SK-N-SH (cell line): ENCODE results near the gene FATE1. TPM values are rescaled to one million over a fixed set of nuclear protein-coding genes. Genes with fewer than 3 reads are reported as not detected.

Experiments
- CTCF ChIA-PET: fragments of 300-600, 350-600 bp; formaldehyde crosslinking; extraction: SDS; loops from one replicate; lab custom pipeline; 2021; lab: Yijun Ruan, JAX
- POLR2A ChIA-PET: fragments of 350-600 bp; sonication (Branson Sonifier 250); formaldehyde crosslinking; extraction: SDS; loops from one replicate; lab custom pipeline; 2020; ENCODE audit warnings: antibody characterized with exemption, inconsistent platforms; lab: Yijun Ruan, JAX
- DNase-seq: peaks from one replicate; pipeline ENCODE4 v3.0.0; 2012
- H2AFZ ChIP-seq: fragments of 200-600 bp; sonication (generic); 2 replicates; pipeline ENCODE4 v1.8.1; 2016; ENCODE audit warnings: antibody characterized with exemption, mild to moderate bottlenecking, low read depth
- H3F3A ChIP-seq: fragments of 200-600 bp; sonication (generic); replicated peaks from 2 replicates; pipeline ENCODE3; 2016; ENCODE audit warnings: antibody characterized with exemption, mild to moderate bottlenecking; ENCODE audit not compliant: insufficient read depth
- H3K27ac ChIP-seq, 2 experiments: fragments of 200-500 bp in 1 of 2; fragments of 200-600 bp in 1 of 2; sonication (Bioruptor generic) in 1 of 2; sonication (generic), shearing (Covaris generic) in 1 of 2; 2 replicates each; pipeline versions ENCODE4 v1.5.1 to v1.6.1; 2014 to 2016; ENCODE audit warnings: low read depth in 2 of 2, inconsistent platforms in 1 of 2, low read length in 1 of 2, mild to moderate bottlenecking in 1 of 2, mixed read lengths in 1 of 2
- H3K27me3 ChIP-seq: fragments of 200-600 bp; sonication (generic), shearing (Covaris generic); 2 replicates; pipeline ENCODE4 v1.6.1; 2016; ENCODE audit warnings: mixed run types; ENCODE audit not compliant: insufficient read depth
- H3K36me3 ChIP-seq, 2 experiments: fragments of 200-500 bp in 1 of 2; fragments of 200-600 bp in 1 of 2; sonication (Bioruptor generic) in 1 of 2; sonication (generic) in 1 of 2; replicated peaks in 1 of 2; 2 replicates each; pipeline versions ENCODE3 to v1.5.1; 2014 to 2016; ENCODE audit warnings: low read length in 1 of 2, mild to moderate bottlenecking in 1 of 2; ENCODE audit not compliant: insufficient read depth in 2 of 2, control insufficient read depth in 1 of 2
- H3K4me1 ChIP-seq, 2 experiments: fragments of 200-500 bp in 1 of 2; fragments of 200-600 bp in 1 of 2; sonication (Bioruptor generic) in 1 of 2; sonication (generic), shearing (Covaris generic) in 1 of 2; 2 replicates each; pipeline versions ENCODE4 v1.5.1 to v1.6.1; 2014 to 2016; ENCODE audit warnings: low read depth in 1 of 2, low read length in 1 of 2, mixed run types in 1 of 2; ENCODE audit not compliant: insufficient read depth in 2 of 2, control insufficient read depth in 1 of 2
- H3K4me2 ChIP-seq: fragments of 200-600 bp; sonication (generic), shearing (Covaris generic); 2 replicates; pipeline ENCODE4 v1.6.1; 2017; ENCODE audit warnings: mixed run types
- H3K4me3 ChIP-seq, 2 experiments: fragments of 200-500 bp in 1 of 2; fragments of 200-600 bp in 1 of 2; sonication (Bioruptor generic) in 1 of 2; sonication (generic), shearing (Covaris generic) in 1 of 2; 2 replicates each; pipeline versions ENCODE4 v1.5.1 to v1.8.1; 2014 to 2016; ENCODE audit warnings: low read depth in 2 of 2, inconsistent platforms in 1 of 2, low read length in 1 of 2, mild to moderate bottlenecking in 1 of 2, mixed read lengths in 1 of 2, moderate library complexity in 1 of 2
- H3K79me2 ChIP-seq: fragments of 200-600 bp; sonication (generic); 2 replicates; pipeline ENCODE4 v1.8.1; 2017; ENCODE audit warnings: mild to moderate bottlenecking; ENCODE audit not compliant: insufficient read depth
- H3K9ac ChIP-seq: fragments of 200-600 bp; sonication (generic); 2 replicates; pipeline ENCODE4 v1.6.1; 2017; ENCODE audit warnings: mixed run types
- H3K9me2 ChIP-seq: fragments of 200-600 bp; sonication (generic); 2 replicates; pipeline ENCODE4 v1.6.1; 2017; ENCODE audit warnings: mixed run types
- H3K9me3 ChIP-seq: fragments of 200-600 bp; sonication (generic); 2 replicates; pipeline ENCODE4 v1.6.1; 2017; ENCODE audit warnings: mixed run types, mild to moderate bottlenecking, moderate library complexity
- H4K20me1 ChIP-seq: fragments of 200-600 bp; sonication (generic); 2 replicates; pipeline ENCODE4 v1.6.1; 2017; ENCODE audit warnings: mild to moderate bottlenecking, mixed run types; ENCODE audit not compliant: insufficient read depth
- ELF1 ChIP-seq: IDR thresholded peaks from 2 replicates; pipeline ENCODE4 v1.4.0; 2012
- EP300 ChIP-seq, 2 experiments: IDR thresholded peaks; 2 replicates each; pipeline versions ENCODE4 v1.4.0 to v1.6.1; 2012; ENCODE audit warnings: borderline replicate concordance in 1 of 2, low read depth in 1 of 2, low read length in 1 of 2
- GABPA ChIP-seq: IDR thresholded peaks from 2 replicates; pipeline ENCODE4 v1.4.0; 2012; ENCODE audit warnings: low read depth, mild to moderate bottlenecking
- GATA2 ChIP-seq: sonication (generic); formaldehyde crosslinking; IDR thresholded peaks from 2 replicates; pipeline ENCODE4 v1.5.0; 2020; ENCODE audit warnings: mild to moderate bottlenecking, missing genetic modification reagents
- JUND ChIP-seq: IDR thresholded peaks from 2 replicates; pipeline ENCODE4 v1.4.0; 2012
- MEF2A ChIP-seq: IDR thresholded peaks from 2 replicates; pipeline ENCODE4 v1.4.0; 2012; ENCODE audit warnings: low read depth, borderline replicate concordance
- RCOR1 ChIP-seq: fragments of 150-350 bp; IDR thresholded peaks from 2 replicates; pipeline ENCODE4 v1.6.1; 2017; ENCODE audit warnings: antibody characterized with exemption, low read length
- TAF1 ChIP-seq: IDR thresholded peaks from 2 replicates; pipeline ENCODE4 v1.6.1; 2012; ENCODE audit warnings: low read depth, mild to moderate bottlenecking, low read length, moderate library complexity, borderline replicate concordance
- TCF12 ChIP-seq: IDR thresholded peaks from 2 replicates; pipeline ENCODE4 v1.4.0; 2012
- YY1 ChIP-seq: IDR thresholded peaks from 2 replicates; pipeline ENCODE4 v1.4.0; 2012; ENCODE audit warnings: low read depth, mild to moderate bottlenecking
- WGBS: methylation state at CpG from one replicate; pipeline ENCODE4 v1.1.6; 2017; ENCODE audit warnings: low lambda C conversion rate; 5-methylcytosine and 5-hydroxymethylcytosine counted together
- polyA plus RNA-seq, 3 experiments: library from polyadenylated mRNA; depleted of rRNA; stranded (reverse); fragments of >200 nt; gene quantifications; 2 replicates each; pipeline ENCODE4 v1.2.3, GENCODE V29; 2012
- TF ChIP-seq, protein P1 (sequence below): IDR thresholded peaks from 2 replicates; pipeline ENCODE4 v1.4.0; 2012; ENCODE audit warnings: low read depth, borderline replicate concordance
- TF ChIP-seq, protein P2 (sequence below): fragments of 150-350 bp; IDR thresholded peaks from 2 replicates; pipeline ENCODE4 v1.6.1; 2016; ENCODE audit warnings: mild to moderate bottlenecking, low read depth, low read length
- TF ChIP-seq, protein P3 (sequence below): IDR thresholded peaks from 2 replicates; pipeline ENCODE4 v1.6.1; 2012; ENCODE audit warnings: mild to moderate bottlenecking, low read depth, low read length, moderate library complexity
- TF ChIP-seq, protein P4 (sequence below): IDR thresholded peaks from 2 replicates; pipeline ENCODE4; 2012
- TF ChIP-seq, protein P5 (sequence below): IDR thresholded peaks from 2 replicates; pipeline ENCODE4 v1.4.0; 2012; ENCODE audit warnings: low read depth
- TF ChIP-seq, protein P6 (sequence below): fragments of 150-350 bp; IDR thresholded peaks from 2 replicates; pipeline ENCODE4 v1.6.1; 2017; ENCODE audit warnings: antibody characterized with exemption, low read length, low read depth, borderline replicate concordance

Gene FATE1
- polyA plus RNA-seq, 1 of the 3 experiments (the other 2 are of a cell fraction), result not detected

DNA sequence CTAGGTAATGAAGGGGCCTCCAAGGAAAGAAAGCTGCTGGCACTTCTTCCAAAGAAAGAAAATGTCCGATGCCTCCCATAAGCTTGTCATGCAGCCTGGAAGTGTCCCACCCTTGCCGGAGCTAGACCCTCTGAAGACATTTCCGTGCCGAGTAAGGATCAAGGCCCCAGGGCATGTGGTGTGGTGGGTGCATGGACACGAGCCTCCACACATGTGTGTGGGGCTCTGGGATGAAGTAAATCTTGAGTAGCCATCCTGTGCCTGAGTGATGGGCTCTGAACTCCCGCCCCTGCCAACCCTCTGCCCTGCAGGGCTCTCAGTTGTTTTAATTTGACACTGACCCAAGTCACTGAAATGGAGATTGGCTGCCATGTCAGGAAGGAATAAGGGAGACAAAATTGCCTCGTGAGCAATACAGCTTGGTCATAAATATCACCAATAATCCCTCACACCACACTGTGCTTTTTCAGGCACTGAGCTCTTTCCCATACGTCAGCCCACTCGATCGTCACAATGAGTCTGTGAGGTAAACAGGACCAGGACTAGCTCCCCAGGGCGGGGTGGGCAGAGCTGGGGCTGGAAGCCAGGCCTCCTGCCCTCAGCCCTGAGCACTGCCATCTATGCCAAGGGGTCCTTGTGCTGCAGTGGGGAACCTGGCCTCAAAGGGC lies 43.3 kb downstream of the FATE1 start (continued):
- no peak for TF ChIP-seq TAF1
- TF ChIP-seq, all 33 proteins: peak for 0

DNA sequence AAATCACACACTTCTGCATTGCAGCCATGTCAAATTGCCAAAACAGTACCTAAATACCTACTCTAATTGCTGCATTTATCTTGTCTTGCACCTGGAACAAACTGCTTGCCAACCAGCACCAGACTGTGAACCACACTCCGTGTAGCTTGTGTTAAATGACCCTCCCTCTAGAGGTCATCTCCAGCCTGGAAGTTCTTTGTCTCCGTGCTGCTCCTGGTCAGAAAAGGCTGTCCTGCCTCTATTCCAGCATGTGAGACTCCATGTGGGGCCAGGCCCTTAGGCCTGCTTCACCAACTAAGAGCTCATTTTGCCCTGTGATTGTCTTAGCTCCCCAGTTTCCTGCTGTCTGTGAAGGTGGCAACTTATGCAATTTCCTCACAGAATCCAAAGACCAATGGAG lies 47.0 kb downstream of the FATE1 start:
- no peak overlapping the region for H3K4me2 ChIP-seq
- CTCF ChIA-PET, result interaction anchor here (8.5 kb wide), 1 partner anchor 11 kb away, joined by 46 read pairs; no protein-coding TSS in a partner anchor
- DNase-seq, result no peak

DNA sequence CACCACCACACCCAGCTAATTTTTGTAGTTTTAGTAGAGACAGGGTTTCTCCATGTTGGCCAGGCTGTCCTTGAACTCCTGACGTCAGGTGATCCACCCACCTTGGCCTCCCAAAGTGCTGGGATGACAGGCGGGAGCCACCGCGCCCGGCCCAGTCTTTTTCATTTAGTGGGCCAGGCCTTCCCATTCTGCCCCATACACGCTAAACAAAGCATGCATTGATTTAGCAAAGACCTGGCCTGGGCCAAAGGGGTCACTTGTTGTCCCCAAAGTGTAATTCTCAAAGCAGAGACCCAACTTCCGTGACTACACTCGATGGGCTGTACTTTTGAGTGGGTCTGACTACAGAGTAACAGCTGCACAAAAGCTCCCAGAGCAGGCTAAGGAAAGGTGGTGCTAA lies 47.9 kb downstream of the FATE1 start:
- Histone ChIP-seq H3K4me2 (no peak overlapping the region), H3K79me2 (no peaks in the 10 kb centered on the region), H3K27ac (no peak overlapping the region), H3F3A (no peaks in the 10 kb centered on the region), H3K9me3 (no peaks in the 10 kb centered on the region), H3K9ac (no peak overlapping the region), H4K20me1 (no peaks in the 10 kb centered on the region), H3K36me3 (no peaks in the 10 kb centered on the region), H3K9me2 (no peaks in the 10 kb centered on the region), H3K4me3 (no peak overlapping the region), H3K4me1 (no peaks in the 10 kb centered on the region), H3K27me3 (peaks cover 25% of the 10 kb centered on the region; the same call in 1 of the 2 replicates), H2AFZ (no peak overlapping the region)
- ChIA-PET POLR2A (no interaction called here), CTCF (interaction anchor here (8.5 kb wide), 1 partner anchor 12 kb away, joined by 46 read pairs; no protein-coding TSS in a partner anchor)
- 20% methylated on average over 8 of the region's 8 CpGs for WGBS
- no peak for DNase-seq
- TF ChIP-seq EP300 (IDR thresholded peaks at IDR 0.05; ENCODE audit: borderline replicate concordance in 1 of 2, low read depth in 1 of 2, low read length in 1 of 2) (no peak), GABPA (no peak), ELF1 (no peak), YY1 (no peak), JUND (no peak), MEF2A (no peak), RCOR1 (no peak), GATA2 (no peak), TCF12 (no peak)
- TF ChIP-seq, protein P1, sequence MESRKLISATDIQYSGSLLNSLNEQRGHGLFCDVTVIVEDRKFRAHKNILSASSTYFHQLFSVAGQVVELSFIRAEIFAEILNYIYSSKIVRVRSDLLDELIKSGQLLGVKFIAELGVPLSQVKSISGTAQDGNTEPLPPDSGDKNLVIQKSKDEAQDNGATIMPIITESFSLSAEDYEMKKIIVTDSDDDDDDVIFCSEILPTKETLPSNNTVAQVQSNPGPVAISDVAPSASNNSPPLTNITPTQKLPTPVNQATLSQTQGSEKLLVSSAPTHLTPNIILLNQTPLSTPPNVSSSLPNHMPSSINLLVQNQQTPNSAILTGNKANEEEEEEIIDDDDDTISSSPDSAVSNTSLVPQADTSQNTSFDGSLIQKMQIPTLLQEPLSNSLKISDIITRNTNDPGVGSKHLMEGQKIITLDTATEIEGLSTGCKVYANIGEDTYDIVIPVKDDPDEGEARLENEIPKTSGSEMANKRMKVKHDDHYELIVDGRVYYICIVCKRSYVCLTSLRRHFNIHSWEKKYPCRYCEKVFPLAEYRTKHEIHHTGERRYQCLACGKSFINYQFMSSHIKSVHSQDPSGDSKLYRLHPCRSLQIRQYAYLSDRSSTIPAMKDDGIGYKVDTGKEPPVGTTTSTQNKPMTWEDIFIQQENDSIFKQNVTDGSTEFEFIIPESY, result no peak
- TF ChIP-seq, protein P2, sequence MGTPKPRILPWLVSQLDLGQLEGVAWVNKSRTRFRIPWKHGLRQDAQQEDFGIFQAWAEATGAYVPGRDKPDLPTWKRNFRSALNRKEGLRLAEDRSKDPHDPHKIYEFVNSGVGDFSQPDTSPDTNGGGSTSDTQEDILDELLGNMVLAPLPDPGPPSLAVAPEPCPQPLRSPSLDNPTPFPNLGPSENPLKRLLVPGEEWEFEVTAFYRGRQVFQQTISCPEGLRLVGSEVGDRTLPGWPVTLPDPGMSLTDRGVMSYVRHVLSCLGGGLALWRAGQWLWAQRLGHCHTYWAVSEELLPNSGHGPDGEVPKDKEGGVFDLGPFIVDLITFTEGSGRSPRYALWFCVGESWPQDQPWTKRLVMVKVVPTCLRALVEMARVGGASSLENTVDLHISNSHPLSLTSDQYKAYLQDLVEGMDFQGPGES, result no peak
- TF ChIP-seq, protein P3, sequence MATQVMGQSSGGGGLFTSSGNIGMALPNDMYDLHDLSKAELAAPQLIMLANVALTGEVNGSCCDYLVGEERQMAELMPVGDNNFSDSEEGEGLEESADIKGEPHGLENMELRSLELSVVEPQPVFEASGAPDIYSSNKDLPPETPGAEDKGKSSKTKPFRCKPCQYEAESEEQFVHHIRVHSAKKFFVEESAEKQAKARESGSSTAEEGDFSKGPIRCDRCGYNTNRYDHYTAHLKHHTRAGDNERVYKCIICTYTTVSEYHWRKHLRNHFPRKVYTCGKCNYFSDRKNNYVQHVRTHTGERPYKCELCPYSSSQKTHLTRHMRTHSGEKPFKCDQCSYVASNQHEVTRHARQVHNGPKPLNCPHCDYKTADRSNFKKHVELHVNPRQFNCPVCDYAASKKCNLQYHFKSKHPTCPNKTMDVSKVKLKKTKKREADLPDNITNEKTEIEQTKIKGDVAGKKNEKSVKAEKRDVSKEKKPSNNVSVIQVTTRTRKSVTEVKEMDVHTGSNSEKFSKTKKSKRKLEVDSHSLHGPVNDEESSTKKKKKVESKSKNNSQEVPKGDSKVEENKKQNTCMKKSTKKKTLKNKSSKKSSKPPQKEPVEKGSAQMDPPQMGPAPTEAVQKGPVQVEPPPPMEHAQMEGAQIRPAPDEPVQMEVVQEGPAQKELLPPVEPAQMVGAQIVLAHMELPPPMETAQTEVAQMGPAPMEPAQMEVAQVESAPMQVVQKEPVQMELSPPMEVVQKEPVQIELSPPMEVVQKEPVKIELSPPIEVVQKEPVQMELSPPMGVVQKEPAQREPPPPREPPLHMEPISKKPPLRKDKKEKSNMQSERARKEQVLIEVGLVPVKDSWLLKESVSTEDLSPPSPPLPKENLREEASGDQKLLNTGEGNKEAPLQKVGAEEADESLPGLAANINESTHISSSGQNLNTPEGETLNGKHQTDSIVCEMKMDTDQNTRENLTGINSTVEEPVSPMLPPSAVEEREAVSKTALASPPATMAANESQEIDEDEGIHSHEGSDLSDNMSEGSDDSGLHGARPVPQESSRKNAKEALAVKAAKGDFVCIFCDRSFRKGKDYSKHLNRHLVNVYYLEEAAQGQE, result no peak
- TF ChIP-seq, protein P4, sequence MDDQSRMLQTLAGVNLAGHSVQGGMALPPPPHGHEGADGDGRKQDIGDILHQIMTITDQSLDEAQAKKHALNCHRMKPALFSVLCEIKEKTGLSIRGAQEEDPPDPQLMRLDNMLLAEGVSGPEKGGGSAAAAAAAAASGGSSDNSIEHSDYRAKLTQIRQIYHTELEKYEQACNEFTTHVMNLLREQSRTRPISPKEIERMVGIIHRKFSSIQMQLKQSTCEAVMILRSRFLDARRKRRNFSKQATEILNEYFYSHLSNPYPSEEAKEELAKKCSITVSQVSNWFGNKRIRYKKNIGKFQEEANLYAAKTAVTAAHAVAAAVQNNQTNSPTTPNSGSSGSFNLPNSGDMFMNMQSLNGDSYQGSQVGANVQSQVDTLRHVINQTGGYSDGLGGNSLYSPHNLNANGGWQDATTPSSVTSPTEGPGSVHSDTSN, result no peak
- TF ChIP-seq, protein P5, sequence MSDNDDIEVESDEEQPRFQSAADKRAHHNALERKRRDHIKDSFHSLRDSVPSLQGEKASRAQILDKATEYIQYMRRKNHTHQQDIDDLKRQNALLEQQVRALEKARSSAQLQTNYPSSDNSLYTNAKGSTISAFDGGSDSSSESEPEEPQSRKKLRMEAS, result no peak
- TF ChIP-seq, protein P6, sequence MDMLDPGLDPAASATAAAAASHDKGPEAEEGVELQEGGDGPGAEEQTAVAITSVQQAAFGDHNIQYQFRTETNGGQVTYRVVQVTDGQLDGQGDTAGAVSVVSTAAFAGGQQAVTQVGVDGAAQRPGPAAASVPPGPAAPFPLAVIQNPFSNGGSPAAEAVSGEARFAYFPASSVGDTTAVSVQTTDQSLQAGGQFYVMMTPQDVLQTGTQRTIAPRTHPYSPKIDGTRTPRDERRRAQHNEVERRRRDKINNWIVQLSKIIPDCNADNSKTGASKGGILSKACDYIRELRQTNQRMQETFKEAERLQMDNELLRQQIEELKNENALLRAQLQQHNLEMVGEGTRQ, result no peak

More for the DNA sequence above, 47.0 kb downstream of the FATE1 start:
- Histone ChIP-seq H3K27ac (no peak overlapping the region), H3K4me3 (no peak overlapping the region), H3K9ac (no peak overlapping the region), H3K36me3 (no peaks in the 10 kb centered on the region)
- WGBS, result 14% methylated on average over 2 of the region's 2 CpGs
- POLR2A ChIA-PET, result no interaction called here
- TF ChIP-seq JUND, result no peak
- no peak for TF ChIP-seq TCF12
- TF ChIP-seq, all 33 proteins: peak for 0
- Histone ChIP-seq H3F3A (no peaks in the 10 kb centered on the region), H3K4me1 (no peaks in the 10 kb centered on the region), H3K9me2 (no peaks in the 10 kb centered on the region), H3K9me3 (no peaks in the 10 kb centered on the region), H3K79me2 (no peaks in the 10 kb centered on the region), H4K20me1 (no peaks in the 10 kb centered on the region), H3K27me3 (peaks cover 25% of the 10 kb centered on the region; the same call in 1 of the 2 replicates), H2AFZ (no peak overlapping the region)
